LoVo (cell line): ENCODE measurements around the gene GRID2.
A peak's percentile ranks its signal among the peaks of the same experiment; 100 is the strongest.
"Not testable (repeated sequence)": the region's sequence is repeated elsewhere in the genome, so short reads cannot be mapped to it uniquely, and the experiment has no call there.

Experiments
- DNase-seq: peaks from one replicate; pipeline ENCODE4 v3.0.0-alpha.2; 2016; ENCODE audit warnings: low spot score

GRID2 gene

DNA sequence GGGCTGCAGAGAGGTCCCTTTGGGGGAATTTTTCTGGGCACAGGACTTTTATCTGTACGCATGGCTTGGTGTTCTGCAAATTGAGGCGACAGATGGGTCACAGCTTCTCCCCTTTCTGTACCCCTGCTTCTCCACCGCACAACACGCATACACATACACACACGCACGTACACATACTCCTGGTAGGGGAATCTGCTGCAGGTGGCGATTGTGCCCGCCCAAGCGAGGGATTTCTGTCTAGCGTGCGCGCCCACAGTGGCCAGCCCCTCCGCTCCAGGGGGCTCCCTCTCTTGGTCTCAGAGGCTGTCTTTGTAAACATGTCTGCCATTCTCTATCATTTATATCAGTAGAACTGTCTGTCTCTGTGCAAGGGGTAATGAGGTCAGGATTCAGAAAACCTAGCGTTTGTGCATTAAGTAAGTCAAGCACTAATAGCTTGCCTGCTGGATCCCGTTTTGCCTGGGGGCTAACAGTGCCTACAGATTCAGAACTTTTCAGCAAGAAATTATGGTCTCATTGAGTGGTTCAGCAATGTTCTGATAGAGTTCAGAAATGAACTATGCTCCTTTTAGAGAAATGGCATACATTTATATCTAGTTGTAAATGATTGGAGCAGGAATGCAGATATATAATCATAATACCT, 2.2 kb downstream of the GRID2 start:
- DNase-seq: no peak

DNA sequence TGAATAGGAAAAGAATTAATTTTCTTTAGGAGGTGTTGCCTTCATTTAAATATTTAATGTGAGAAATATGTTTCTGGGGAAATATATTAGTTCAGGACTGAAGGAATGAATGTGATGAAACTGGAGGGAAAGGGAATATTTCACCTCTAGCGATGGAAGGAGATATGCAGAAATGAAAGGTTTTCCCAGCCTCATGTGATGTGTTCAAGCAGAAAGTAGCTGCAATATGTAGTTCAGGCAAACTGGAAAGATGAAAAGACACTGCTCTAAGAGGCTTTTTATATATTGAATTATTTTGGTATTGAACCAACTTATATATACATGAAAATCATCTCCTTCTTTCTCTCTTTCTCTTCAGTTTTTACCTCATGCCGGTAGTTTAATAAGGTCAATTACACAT, 3.4 kb downstream of the GRID2 start:
- DNase-seq: no peak

DNA sequence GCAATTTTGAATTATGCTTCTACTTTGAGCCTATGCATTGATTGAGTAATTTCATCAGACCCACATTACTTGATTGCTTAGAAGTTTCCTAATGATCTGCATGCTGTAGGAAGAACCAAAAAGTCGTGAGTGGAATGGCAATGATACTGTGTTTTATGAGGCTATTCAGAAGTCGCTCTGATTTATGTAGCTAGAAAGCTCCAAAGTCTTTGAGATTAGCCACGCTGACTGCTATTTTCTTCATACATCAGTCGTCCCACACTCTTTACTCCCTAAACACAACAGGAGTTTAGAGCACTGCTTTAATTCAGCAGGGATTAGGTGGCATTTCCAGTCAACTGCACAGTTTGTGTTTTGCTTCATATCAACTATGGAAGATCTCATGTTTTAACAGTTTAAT, 4.1 kb downstream of the GRID2 start:
- DNase-seq: no peak

DNA sequence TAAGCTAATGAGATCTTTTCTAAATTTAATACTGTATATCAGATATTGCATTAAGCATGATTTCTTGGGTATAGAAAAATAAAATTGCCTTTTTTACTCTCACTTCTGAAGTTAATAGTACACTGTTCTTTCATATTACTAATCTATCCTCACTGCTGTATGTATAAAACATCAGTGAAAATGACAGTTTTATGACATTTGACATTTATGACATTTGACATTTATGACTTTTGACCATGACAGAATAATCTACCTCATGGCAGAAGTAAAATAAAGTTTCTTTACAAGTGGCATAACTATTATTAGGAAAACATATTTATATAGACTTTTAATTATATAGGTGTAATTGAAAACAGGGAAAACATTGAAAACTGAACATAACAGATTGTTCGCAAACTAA, 13.3 kb downstream of the GRID2 start:
- DNase-seq: no peak

DNA sequence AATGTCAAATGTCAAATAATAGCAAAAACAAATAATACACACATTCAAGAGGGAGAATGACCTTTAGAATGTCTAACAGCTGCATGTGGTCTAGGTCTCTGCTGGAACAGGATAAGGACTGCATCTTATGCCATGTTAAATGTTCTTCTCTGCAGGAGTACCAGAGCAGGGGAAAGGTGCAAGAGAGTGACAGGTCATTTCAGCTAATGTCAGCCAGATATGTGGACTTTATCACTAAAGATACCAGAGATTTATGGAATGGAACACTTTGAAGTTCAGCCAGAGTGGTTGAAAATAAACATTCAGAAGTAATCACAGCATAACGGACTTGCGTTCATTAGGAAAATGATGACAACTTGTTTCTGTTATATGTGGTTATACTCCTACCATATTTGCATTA, 24.3 kb downstream of the GRID2 start:
- DNase-seq: no peak

DNA sequence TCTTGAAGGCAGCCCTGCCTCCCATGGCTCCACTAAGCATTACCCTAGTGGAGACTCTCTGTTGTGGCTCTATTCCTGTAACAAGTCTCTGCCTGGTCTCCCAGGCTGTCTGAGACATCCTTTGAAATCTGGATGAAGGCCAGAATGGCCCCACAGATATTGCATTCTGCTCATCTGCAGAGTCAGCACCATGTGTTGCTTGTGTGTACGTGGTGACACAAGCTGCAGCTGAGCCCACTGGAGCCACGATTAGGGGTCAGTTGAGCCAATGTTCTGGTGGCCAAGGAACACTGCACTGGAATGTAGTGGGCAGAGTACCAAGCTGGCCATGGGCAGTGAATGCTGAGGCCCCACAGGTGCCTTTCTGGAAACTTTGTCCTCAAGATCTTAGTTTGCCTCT, 29.2 kb downstream of the GRID2 start:
- DNase-seq: no peak

DNA sequence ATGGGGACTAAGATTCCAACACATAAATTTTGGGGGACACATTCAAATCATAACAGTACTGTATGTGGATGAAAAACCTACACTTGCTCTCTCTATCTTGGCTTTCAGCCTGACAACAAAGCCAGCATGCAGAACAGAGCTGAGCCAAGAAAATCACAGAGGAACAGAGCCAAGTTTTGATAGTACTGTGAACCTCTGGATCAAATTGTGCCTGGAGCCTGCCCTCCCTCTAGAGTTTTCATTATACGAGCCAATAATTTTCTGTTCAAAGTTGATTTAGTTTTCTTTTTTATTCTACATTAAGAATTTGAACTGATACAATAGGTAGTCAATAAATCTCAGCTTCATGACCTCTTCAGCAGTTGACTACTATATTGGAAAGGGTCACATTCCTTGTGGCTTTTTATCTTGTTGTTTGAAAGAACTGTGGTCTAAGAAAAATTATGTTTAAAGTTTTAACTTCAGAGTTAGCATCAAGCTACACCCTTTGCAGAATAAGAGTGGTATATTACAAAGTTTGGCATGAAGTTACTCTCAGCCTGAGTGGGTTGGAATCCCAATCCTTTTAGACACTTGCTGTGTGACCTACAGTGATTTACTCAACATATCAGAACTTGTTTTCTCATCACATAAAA, 31.1 kb downstream of the GRID2 start:
- no peak for DNase-seq

DNA sequence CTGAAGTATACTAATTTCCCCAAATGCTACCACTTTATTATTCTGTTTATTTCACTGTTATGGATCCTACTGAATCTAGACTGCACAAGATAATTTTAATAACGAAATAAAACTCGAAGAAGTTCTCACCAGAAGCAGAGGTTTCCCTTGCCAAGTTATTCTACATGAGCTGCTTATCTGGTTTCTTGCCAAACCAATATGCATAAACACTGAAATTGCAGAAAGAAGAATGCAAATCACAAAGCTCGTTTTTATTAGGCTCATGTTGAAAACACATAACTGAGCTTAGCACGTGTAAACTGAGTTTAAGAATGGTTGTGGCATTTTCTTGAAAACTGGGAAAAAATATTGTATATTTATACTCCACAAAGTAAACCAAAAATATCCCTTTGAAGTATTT, 35.9 kb downstream of the GRID2 start:
- DNase-seq: no peak

DNA sequence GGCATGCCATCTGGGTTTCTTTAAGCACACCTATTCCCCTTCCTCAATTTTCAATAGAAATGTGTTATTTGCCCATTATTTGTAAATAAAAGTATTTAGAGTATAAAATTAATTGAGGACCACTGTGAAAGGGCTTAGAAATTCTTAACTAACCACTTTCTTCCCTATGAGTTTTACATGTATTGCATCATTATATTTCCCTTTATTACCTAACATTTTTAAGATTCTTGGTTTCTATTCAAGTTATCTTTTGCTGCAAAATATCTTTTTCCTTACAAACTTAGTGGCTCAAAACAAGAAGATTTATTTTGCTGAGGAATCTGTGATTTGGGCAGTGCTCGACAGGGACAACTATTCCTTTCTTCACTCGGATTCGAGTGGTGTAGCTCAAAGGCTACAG, 40.5 kb downstream of the GRID2 start:
- DNase-seq: no peak

DNA sequence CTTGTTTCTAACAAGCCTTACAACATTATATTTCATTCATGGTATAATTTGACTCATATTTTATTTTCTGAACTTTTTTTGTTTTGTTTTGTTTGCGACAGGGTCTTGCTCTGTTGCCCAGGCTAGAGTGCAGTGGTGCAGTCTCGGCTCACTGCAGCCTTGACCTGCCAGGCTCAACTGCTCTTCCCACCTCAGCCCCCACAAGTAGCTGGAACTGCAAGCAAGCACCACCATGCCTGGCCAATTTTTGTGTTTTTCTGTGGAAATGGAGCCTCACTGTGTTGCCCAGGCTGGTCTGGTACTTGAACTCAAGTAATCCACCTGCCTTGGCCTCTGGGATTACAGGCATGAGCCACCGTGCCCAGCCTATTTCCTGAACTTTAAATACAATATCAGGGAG, 42.5 kb downstream of the GRID2 start:
- DNase-seq: no peak

DNA sequence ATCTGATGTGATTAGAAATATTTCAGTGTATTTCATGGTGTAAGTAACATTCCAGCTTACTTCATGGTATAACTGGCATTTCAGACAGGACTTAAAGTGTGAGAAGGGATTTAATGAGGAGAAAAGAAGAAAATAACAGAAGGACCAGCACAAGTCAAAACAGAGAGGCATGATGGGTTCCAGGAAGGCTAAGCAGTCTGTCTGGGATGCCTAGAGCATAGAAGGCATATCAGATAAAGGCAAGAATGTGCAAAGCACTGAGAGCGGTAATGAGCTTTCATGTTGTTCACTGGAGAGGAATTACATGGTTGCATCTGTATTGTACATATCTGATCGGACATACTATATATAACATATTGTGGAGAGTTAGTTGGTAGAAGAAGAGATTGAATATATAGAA, 54.2 kb downstream of the GRID2 start:
- no peak for DNase-seq

DNA sequence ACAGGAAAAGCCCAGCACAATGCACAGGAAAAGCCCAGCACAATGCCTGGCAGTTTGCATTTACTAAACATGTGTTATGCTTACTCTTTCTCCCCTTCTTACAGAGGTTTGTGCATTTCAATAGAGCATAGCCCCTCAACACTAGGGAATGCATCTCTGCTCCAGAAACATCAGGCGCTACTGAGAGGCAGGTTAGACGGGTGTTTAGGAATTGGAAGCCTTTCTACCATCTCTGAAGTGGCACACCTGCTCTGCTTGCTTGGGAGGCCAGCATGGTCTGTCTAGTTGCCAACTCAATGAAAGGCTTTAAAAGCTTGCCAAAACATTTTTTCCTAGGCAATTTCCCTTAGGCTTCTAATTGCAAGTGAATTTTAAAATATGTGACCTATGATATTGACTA, 55.7 kb downstream of the GRID2 start:
- no peak for DNase-seq

DNA sequence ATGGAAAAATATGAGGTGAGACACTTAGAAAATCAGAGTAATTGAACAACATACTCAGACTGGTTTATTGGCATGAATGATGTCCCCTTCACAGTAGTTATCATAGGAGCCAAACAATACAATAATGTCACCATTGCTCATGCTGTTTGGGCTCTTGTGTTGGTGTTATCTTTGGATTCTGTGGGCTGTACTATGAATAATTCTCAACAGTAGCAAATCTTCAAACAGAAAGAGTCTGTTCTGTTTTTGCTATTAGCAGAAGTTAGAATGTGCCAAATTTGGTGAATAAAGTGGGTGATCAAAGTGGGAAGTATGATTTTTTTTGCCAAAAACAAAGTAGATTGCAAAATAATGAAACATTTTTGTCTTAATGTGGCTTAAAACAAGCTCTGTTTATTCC, 58.3 kb downstream of the GRID2 start:
- DNase-seq: no peak

DNA sequence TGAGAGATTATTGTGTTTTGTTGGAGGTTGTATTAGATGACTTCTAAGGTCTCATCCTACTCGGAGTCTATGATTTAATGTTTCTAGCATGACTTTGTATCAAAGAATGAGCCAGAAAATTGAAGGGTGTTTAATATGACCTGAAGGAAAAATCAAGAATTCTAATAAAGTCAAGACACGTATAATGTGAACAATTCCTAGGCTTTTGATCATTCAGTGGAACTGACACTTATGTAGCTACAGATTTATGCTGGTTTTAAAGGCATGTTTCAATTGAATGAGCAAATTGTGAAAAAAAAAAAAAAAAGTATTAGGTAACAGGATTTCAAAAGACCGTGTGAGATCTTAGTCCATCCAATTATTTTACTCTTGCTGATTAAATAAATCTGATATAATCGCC, 64.9 kb downstream of the GRID2 start:
- DNase-seq: no peak

DNA sequence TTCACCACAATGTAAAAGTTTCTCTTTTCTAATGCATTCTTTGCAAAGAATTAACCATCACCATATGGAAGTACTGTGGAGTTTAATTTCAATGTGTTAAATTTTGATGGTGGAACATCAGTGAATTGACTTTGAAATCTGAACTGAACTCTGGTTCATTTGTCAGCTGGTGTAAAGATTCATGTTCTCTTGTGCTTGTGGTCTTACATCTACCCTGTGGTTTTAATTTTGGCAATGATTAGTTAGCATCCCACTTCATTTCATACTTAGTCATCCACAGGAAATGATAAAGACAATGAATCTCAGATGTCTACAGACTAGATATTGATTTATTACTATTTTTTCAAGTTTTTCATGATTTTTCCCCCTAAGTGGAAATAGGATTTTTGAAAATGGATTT, 77.8 kb downstream of the GRID2 start:
- DNase-seq: no peak

DNA sequence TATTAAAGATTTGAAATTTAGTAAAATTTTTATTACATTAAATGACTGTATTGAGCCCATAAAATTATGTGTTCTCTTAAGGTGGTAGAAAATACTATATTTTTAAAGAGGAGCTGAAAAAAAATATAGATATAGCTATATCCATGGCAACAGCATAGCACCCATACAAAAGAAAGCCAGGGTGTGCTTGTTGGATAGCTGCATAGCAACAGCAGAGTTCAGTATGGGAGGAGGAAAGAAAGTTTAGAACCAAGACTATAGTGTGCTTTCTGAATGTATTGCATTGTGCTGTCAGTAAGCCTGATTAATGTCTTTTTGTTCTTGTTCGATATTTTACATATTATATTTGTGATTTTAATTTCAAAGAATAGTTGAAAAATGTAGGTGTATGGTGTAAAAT, 78.4 kb downstream of the GRID2 start:
- no peak for DNase-seq

DNA sequence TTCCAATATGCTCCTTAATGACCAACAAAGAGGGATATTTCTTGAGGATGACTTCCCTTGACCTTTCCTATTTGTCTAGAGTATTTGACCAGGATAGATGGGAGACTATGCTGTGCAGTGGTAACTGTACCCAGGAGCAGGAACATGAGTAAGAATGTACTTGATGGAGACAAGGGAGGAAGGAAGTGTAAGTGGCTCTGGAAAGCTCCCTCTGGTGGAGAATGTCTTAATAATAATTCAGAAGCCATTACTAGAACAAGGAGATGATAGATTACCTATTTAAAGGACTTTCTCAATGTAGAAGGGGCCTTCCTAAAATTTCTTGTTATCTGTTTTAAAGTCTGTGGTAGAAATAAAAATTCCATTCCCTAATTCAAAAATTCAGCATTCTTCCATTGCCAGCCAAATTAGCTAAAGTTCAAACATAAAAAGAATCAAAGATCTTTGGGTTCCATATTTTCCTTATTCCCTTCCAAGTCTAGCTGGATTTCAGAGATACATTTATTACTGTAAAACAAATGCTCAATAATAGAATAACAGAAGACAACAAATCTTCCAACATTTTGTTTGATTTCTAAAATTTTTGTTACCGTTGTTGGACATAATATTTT, 83.8 kb downstream of the GRID2 start:
- peak; percentile 53 for DNase-seq

DNA sequence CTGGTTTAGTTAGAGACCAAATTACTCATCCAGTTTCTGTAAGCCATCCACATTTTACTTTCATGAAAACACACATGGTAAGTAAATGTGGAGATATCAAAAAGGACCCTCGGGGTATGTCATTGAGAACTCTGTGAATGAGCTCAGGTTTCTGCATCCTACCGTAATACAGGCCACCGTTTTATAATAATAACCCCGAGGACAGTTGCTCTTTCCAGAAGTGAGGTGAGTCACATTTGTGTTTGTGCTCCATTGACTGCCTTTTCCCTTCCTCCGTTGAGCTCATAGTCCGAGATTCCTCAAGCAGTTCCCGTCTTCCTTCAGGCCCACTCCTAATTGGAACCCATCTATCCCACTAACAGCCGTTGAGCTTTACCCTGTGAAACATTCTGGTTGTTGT, 95.3 kb downstream of the GRID2 start:
- DNase-seq: no peak

DNA sequence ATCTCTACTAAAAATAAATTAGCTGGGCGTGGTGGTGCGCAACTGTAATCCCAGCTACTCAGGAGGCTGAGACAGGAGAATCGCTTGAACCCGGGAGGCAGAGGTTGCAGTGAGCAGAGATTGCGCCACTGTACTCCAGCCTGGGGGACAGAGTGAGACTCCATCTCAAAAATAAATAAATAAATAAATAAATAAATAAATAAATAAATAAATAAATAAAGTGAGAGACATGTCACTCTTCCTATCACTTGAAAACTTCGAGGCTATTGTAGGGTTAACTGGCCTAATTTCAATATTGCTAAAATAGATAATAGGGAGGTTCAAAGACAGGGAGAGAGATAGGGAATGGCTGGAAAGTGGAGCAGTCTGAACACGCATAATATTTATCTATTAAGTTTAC, 99.8 kb downstream of the GRID2 start:
- not testable (repeated sequence) for DNase-seq

DNA sequence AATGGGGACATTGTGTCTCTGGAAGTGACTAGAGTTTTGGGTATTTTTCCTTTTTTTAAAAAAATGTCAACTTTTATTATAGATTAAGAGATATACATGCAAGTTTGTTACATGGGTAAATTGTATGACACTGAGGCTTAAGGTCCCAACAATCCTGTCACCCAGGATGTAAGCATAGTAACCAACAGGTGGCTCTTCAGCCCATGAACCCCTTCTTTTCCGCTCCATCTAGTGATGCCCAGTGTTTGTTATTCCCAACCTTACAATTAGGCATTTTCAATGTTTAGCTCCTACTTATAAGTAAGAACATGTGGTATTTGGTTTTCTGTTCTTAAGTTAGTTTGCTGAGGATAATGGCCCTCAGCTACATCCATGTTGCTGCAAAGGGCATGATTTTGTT, 102.7 kb downstream of the GRID2 start:
- no peak for DNase-seq

DNA sequence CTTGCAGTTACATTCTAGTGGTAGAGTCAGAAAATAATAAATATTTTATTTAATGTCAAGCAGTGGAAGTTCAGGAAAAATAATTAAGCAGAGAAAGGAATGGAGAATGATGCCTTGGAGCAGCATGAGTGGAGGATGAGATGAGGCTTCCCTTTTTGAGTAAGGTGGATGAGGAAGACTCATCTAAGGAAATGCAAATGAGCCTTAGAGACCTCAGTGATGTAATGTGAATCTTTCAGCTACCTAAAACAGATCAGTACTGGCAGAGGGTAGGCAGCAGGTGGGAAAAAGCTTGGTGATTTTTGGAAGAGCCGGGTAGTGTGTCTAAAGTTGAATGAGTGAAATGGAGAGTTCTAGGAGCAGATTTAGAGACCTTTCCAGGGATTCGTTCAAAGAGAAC, 118.2 kb downstream of the GRID2 start:
- DNase-seq: no peak

DNA sequence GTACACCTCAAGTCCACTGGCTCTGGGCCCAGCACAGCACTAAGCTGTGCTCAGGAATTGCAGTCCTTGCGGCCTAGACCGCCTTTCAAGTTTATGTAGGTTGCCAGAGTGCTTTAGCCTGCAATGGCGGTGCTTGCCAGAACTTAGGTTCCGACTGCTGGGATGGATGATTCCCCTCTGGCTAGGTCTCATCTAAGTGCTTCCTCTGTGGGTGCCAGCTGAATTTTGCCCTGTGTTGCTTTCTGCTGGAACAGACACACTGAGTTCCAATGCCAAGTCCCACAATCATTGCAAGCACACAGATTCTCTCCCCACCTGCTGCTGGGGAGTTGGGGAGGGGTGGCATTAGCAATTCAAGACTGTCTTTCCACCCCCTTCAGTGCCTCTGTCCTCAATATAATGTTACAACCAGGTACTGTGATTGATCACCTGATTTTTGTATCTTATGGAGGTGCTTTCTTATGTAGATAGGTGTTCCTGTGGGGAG, 129.5 kb downstream of the GRID2 start:
- DNase-seq: no peak

DNA sequence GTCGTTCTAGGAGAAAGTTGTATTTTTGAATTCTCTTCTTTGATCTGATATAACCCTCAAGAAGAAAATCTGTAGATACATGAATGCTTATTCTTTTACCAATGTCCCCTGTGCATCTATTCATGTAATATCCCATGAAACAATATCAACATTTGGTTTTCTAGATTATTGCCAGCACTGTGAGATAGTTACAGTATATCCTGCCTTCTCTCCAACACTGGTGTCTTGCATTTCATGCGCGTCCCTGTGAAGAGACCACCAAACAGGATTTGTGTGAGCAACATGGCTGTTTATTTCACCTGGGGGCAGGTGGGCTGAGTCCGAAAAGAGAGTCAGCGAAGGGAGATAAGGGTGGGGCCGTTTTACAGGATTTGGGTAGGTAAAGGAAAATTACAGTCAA, 135.0 kb downstream of the GRID2 start:
- not testable (repeated sequence) for DNase-seq

DNA sequence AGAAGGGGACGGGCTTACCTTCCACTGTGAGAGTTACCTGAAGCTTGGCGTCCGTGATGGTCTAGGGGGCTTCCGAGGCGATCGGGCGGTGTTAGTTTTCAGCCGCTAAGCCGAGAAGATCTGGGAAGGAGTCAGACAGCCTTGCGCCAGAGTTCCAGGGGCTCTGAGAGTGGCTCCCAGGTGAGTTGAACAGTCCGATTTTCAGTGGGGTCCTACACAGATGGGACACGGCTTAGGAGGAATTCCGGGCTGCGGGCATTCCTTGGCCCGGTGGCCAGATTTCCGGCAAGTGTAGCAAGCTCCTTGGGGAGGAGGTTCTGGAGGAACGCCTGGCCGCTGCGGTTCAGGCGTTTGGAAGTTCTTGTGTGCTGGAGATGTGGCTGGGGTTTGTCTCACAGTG, 138.4 kb downstream of the GRID2 start:
- not testable (repeated sequence) for DNase-seq
